Measurements from ENCODE around the gene SCNN1G. TPM values are rescaled to one million over a fixed set of nuclear protein-coding genes. Genes with fewer than 3 reads are reported as not detected.

SCNN1G gene
- polyA plus RNA-seq, 3 donors, result not detected

GRCh38 chr16:23216658-23217246 is 34.2 kb downstream of the SCNN1G start:
- H3K4me1 ChIP-seq (ENCODE audit: control insufficient read depth in 1 of 2, insufficient read depth in 2 of 2, low read length in 2 of 2), result no peaks in the 10 kb centered on the region
- no peak overlapping the region for H3K9ac ChIP-seq (ENCODE audit: insufficient read depth, low read length, poor library complexity, severe bottlenecking)
- Mint-ChIP-seq H3K27me3 (ENCODE audit: low read depth in 3 of 3) (peaks cover 0 to 4% (median 4%) of the 10 kb centered on the region in 3 donors), H3K9me3 (peaks cover 0 to 5% (median 0%) of the 10 kb centered on the region in 7 donors), H3K4me3 (no peak overlapping the region), H3K4me1 (no peaks in the 10 kb centered on the region), H3K36me3 (no peaks in the 10 kb centered on the region), H3K27ac (no peak overlapping the region)
- DNase-seq, result no peak
- no peaks in the 10 kb centered on the region for H3K27me3 ChIP-seq (ENCODE audit: control insufficient read depth in 2 of 2, insufficient read depth in 2 of 2, low read length in 2 of 2)
- H4K20me1 ChIP-seq (ENCODE audit: insufficient read depth, low read length), result no peaks in the 10 kb centered on the region
- 100% methylated on average over 1 of the region's 4 CpGs for WGBS (ENCODE audit: insufficient coverage)
- intact Hi-C loops (cut with micrococcal nuclease), result no loop called here
- TF ChIP-seq, protein P1, sequence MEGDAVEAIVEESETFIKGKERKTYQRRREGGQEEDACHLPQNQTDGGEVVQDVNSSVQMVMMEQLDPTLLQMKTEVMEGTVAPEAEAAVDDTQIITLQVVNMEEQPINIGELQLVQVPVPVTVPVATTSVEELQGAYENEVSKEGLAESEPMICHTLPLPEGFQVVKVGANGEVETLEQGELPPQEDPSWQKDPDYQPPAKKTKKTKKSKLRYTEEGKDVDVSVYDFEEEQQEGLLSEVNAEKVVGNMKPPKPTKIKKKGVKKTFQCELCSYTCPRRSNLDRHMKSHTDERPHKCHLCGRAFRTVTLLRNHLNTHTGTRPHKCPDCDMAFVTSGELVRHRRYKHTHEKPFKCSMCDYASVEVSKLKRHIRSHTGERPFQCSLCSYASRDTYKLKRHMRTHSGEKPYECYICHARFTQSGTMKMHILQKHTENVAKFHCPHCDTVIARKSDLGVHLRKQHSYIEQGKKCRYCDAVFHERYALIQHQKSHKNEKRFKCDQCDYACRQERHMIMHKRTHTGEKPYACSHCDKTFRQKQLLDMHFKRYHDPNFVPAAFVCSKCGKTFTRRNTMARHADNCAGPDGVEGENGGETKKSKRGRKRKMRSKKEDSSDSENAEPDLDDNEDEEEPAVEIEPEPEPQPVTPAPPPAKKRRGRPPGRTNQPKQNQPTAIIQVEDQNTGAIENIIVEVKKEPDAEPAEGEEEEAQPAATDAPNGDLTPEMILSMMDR (IDR thresholded peaks at IDR 0.05), result no peak
- H2AFZ ChIP-seq (ENCODE audit: insufficient read depth, low read depth, low read length, poor library complexity, severe bottlenecking), result no peak overlapping the region
- H3K9me3 ChIP-seq (replicated peaks in 1 of 2; ENCODE audit: control insufficient read depth in 1 of 2, insufficient read depth in 1 of 2, low read length in 2 of 2), result no peaks in the 10 kb centered on the region
- H3K4me2 ChIP-seq (replicated peaks; ENCODE audit: extremely low read depth, low read length, poor library complexity, severe bottlenecking), result no peak overlapping the region
- H3K4me3 ChIP-seq (replicated peaks in 1 of 3; ENCODE audit: low read depth in 2 of 3, low read length in 3 of 3), result no peak overlapping the region
- no peaks in the 10 kb centered on the region for H3K79me2 ChIP-seq (ENCODE audit: insufficient read depth, low read length)
- H3K36me3 ChIP-seq (replicated peaks in 1 of 2; ENCODE audit: control insufficient read depth in 1 of 2, insufficient read depth in 2 of 2, low read length in 2 of 2), result no peaks in the 10 kb centered on the region
- no peak overlapping the region for H3K27ac ChIP-seq (ENCODE audit: low read depth in 1 of 2, low read length in 2 of 2)

- Histone ChIP-seq H3K4me3 (replicated peaks in 1 of 3; ENCODE audit: low read depth in 2 of 3, low read length in 3 of 3) (no peak overlapping the region), H2AFZ (ENCODE audit: insufficient read depth, low read depth, low read length, poor library complexity, severe bottlenecking) (no peak overlapping the region), H3K9me3 (replicated peaks in 1 of 2; ENCODE audit: control insufficient read depth in 1 of 2, insufficient read depth in 1 of 2, low read length in 2 of 2) (no peaks in the 10 kb centered on the region), H3K79me2 (ENCODE audit: insufficient read depth, low read length) (no peaks in the 10 kb centered on the region), H3K9ac (ENCODE audit: insufficient read depth, low read length, poor library complexity, severe bottlenecking) (no peak overlapping the region), H3K27ac (ENCODE audit: low read depth in 1 of 2, low read length in 2 of 2) (no peak overlapping the region), H3K4me2 (replicated peaks; ENCODE audit: extremely low read depth, low read length, poor library complexity, severe bottlenecking) (no peak overlapping the region), H4K20me1 (ENCODE audit: insufficient read depth, low read length) (no peaks in the 10 kb centered on the region), H3K4me1 (ENCODE audit: control insufficient read depth in 1 of 2, insufficient read depth in 2 of 2, low read length in 2 of 2) (no peaks in the 10 kb centered on the region), H3K27me3 (ENCODE audit: control insufficient read depth in 2 of 2, insufficient read depth in 2 of 2, low read length in 2 of 2) (no peaks in the 10 kb centered on the region), H3K36me3 (replicated peaks in 1 of 2; ENCODE audit: control insufficient read depth in 1 of 2, insufficient read depth in 2 of 2, low read length in 2 of 2) (no peaks in the 10 kb centered on the region)
- H3K9me3 Mint-ChIP-seq, result peaks cover 0 to 5% (median 0%) of the 10 kb centered on the region in 7 donors
- WGBS (ENCODE audit: insufficient coverage), result 88% methylated on average over 6 of the region's 8 CpGs
- no peak overlapping the region for H3K27ac Mint-ChIP-seq
- H3K4me1 Mint-ChIP-seq, result no peaks in the 10 kb centered on the region
- H3K4me3 Mint-ChIP-seq, result no peak overlapping the region
- TF ChIP-seq, protein P1 (IDR thresholded peaks at IDR 0.05), result no peak
- no peaks in the 10 kb centered on the region for H3K36me3 Mint-ChIP-seq
- intact Hi-C loops (cut with micrococcal nuclease), result no loop called here
- H3K27me3 Mint-ChIP-seq (ENCODE audit: low read depth in 3 of 3), result peaks cover 0 to 5% (median 4%) of the 10 kb centered on the region in 3 donors
- no peak for DNase-seq
These were observed 35.1 kb downstream of the SCNN1G start for GRCh38 chr16:23217646-23218045.

Measured in CD14-positive monocyte (primary cell).